Glutamatergic neuron (in vitro differentiated cells): ENCODE results near the gene CYP26B1. TPM values are rescaled to one million over a fixed set of nuclear protein-coding genes. Genes with fewer than 3 reads are reported as not detected.

ENCODE experiments used
- DNase-seq: peaks from one replicate; pipeline ENCODE4 v3.0.0; 2022
- H3K27ac Mint-ChIP-seq: one replicate; pipeline ENCODE4 v1.8.0; 2020; ENCODE audit warnings: mild to moderate bottlenecking, mixed read lengths, inconsistent platforms; ENCODE audit not compliant: unreplicated experiment
- H3K27me3 Mint-ChIP-seq: one replicate; pipeline ENCODE4 v1.8.0; 2020; ENCODE audit warnings: mild to moderate bottlenecking, moderate library complexity, mixed read lengths, inconsistent platforms; ENCODE audit not compliant: unreplicated experiment
- H3K36me3 Mint-ChIP-seq: one replicate; pipeline ENCODE4 v1.8.0; 2020; ENCODE audit warnings: mild to moderate bottlenecking, mixed read lengths, inconsistent platforms; ENCODE audit not compliant: unreplicated experiment
- H3K4me1 Mint-ChIP-seq: one replicate; pipeline ENCODE4 v1.8.0; 2020; ENCODE audit warnings: mild to moderate bottlenecking, low read depth, mixed read lengths, inconsistent platforms; ENCODE audit not compliant: unreplicated experiment
- H3K4me3 Mint-ChIP-seq: one replicate; pipeline ENCODE4 v1.8.0; 2020; ENCODE audit warnings: mild to moderate bottlenecking, mixed read lengths, inconsistent platforms; ENCODE audit not compliant: unreplicated experiment
- H3K9me3 Mint-ChIP-seq: one replicate; pipeline ENCODE4 v1.8.0; 2020; ENCODE audit warnings: mild to moderate bottlenecking, moderate library complexity, mixed read lengths, inconsistent platforms; ENCODE audit not compliant: unreplicated experiment
- total RNA-seq: library from RNA; stranded (reverse); fragmentation: NEBNext Ultra II Directional; extraction: Animal tissue kit (Norgen Biotek cat#: 25700); gene quantifications from one replicate; pipeline ENCODE4 v1.2.1, GENCODE V29; 2021; ENCODE audit not compliant: unreplicated experiment
- TF ChIP-seq, protein P1 (sequence below): fragments of 200-600 bp; sonication (generic); IDR thresholded peaks from one replicate; pipeline ENCODE4 v1.5.0; 2021; ENCODE audit not compliant: partially characterized antibody, unreplicated experiment

Gene CYP26B1
- total RNA-seq, 1 donor from 2014 or later, result 9.7 TPM

GRCh38 chr2:72145289-72145657 is 2.4 kb downstream of the CYP26B1 start:
- no peaks in the 10 kb centered on the region for H3K36me3 Mint-ChIP-seq
- TF ChIP-seq, protein P1, sequence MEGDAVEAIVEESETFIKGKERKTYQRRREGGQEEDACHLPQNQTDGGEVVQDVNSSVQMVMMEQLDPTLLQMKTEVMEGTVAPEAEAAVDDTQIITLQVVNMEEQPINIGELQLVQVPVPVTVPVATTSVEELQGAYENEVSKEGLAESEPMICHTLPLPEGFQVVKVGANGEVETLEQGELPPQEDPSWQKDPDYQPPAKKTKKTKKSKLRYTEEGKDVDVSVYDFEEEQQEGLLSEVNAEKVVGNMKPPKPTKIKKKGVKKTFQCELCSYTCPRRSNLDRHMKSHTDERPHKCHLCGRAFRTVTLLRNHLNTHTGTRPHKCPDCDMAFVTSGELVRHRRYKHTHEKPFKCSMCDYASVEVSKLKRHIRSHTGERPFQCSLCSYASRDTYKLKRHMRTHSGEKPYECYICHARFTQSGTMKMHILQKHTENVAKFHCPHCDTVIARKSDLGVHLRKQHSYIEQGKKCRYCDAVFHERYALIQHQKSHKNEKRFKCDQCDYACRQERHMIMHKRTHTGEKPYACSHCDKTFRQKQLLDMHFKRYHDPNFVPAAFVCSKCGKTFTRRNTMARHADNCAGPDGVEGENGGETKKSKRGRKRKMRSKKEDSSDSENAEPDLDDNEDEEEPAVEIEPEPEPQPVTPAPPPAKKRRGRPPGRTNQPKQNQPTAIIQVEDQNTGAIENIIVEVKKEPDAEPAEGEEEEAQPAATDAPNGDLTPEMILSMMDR, result no peak
- H3K4me1 Mint-ChIP-seq, result peaks cover 13% of the 10 kb centered on the region
- H3K9me3 Mint-ChIP-seq, result peaks cover 16% of the 10 kb centered on the region
- no peak for DNase-seq
- peaks cover 32% of the 10 kb centered on the region for H3K27me3 Mint-ChIP-seq
- peak overlapping the region; percentile 92 for H3K4me3 Mint-ChIP-seq
- H3K27ac Mint-ChIP-seq, result no peak overlapping the region

GRCh38 chr2:72144632-72145288 is 2.9 kb downstream of the CYP26B1 start:
- H3K27ac Mint-ChIP-seq, result no peak overlapping the region
- no peaks in the 10 kb centered on the region for H3K36me3 Mint-ChIP-seq
- TF ChIP-seq, protein P1, result no peak
- H3K27me3 Mint-ChIP-seq, result peaks cover 28% of the 10 kb centered on the region
- DNase-seq, result peak; percentile 57
- peaks cover 9% of the 10 kb centered on the region for H3K4me1 Mint-ChIP-seq
- H3K4me3 Mint-ChIP-seq, result peak overlapping the region; percentile 82
- H3K9me3 Mint-ChIP-seq, result peaks cover 16% of the 10 kb centered on the region

DNA sequence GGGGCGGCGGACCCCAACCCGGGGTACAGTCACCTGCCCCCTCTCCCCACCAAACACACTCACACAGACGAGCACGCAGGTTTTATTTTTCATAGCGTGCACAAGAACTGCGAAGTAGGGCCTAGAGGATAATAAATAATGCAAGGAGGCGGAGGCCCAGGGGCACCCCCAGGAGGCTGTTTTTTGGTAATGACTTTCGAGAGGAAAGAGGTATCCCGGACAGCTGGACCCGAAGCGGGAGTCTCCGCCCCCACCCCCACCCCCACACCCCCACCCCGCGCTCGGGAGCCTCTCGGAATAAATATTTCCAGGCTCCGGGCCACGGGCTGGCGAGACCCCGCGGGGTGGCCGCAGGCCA is 3.4 kb downstream of the CYP26B1 start:
- Mint-ChIP-seq H3K27me3 (peaks cover 30% of the 10 kb centered on the region), H3K27ac (no peak overlapping the region), H3K36me3 (no peaks in the 10 kb centered on the region), H3K4me1 (peaks cover 9% of the 10 kb centered on the region), H3K4me3 (peak overlapping the region; percentile 77), H3K9me3 (peaks cover 14% of the 10 kb centered on the region)
- TF ChIP-seq, protein P1, result no peak
- no peak for DNase-seq

- no peak for DNase-seq
- Mint-ChIP-seq H3K4me1 (peaks cover 8% of the 10 kb centered on the region), H3K4me3 (peak overlapping the region; percentile 77), H3K9me3 (peaks cover 11% of the 10 kb centered on the region), H3K27ac (no peak overlapping the region), H3K27me3 (peaks cover 27% of the 10 kb centered on the region), H3K36me3 (no peaks in the 10 kb centered on the region)
- TF ChIP-seq, protein P1, result no peak
Observed at GRCh38 chr2:72143441-72144273, 4.0 kb downstream of the CYP26B1 start.
